ENCODE results near the gene BCL2L2. TPM values are rescaled to one million over a fixed set of nuclear protein-coding genes. Genes with fewer than 3 reads are reported as not detected.

BCL2L2 gene
- total RNA-seq, 1 experiment from 2014 or later = 21.3 TPM

GRCh38 chr14:23284654-23285529 lies 21.7 kb upstream of the BCL2L2 start:
- intact Hi-C loops (cut with micrococcal nuclease; ENCODE audit: unreplicated experiment) = no loop called here
- no peak for TF ChIP-seq CTCF (IDR thresholded peaks at IDR 0.05; ENCODE audit: unreplicated experiment)
- TSS peak; percentile 44 for BruUV-seq (replicated peaks)
- CTCF ChIA-PET = interaction anchor here (0.7 to 1.4 kb wide), 2 partner anchors 17 to 326 kb away, joined by 4 to 7 read pairs; partner anchors contain the start of gene PPP1R3E
- Mint-ChIP-seq H3K36me3 (ENCODE audit: insufficient read depth, unreplicated experiment) (peaks cover 31% of the 10 kb centered on the region), H3K4me3 (ENCODE audit: low read depth, unreplicated experiment) (peak overlapping the region; percentile 79), H3K27me3 (ENCODE audit: unreplicated experiment) (no peaks in the 10 kb centered on the region), H3K4me1 (ENCODE audit: low read depth, unreplicated experiment) (peaks cover 9% of the 10 kb centered on the region), H3K27ac (ENCODE audit: unreplicated experiment) (no peak overlapping the region), H3K9me3 (ENCODE audit: low read depth, unreplicated experiment) (no peaks in the 10 kb centered on the region)
- no peak for DNase-seq

- no peaks in the 10 kb centered on the region for H3K9me3 Mint-ChIP-seq (ENCODE audit: low read depth, unreplicated experiment)
- H3K27ac Mint-ChIP-seq (ENCODE audit: unreplicated experiment) = peak overlapping the region; percentile 72
- intact Hi-C loops (cut with micrococcal nuclease; ENCODE audit: unreplicated experiment) = no loop called here
- H3K36me3 Mint-ChIP-seq (ENCODE audit: insufficient read depth, unreplicated experiment) = peaks cover 31% of the 10 kb centered on the region
- BruUV-seq (replicated peaks) = no TSS peak
- DNase-seq = no peak
- peaks cover 9% of the 10 kb centered on the region for H3K4me1 Mint-ChIP-seq (ENCODE audit: low read depth, unreplicated experiment)
- H3K4me3 Mint-ChIP-seq (ENCODE audit: low read depth, unreplicated experiment) = peak overlapping the region; percentile 79
- no peak for TF ChIP-seq CTCF (IDR thresholded peaks at IDR 0.05; ENCODE audit: unreplicated experiment)
- CTCF ChIA-PET = interaction anchor here (0.7 to 1.4 kb wide), 3 partner anchors 17 to 325 kb away, joined by 3 to 7 read pairs (median 4); partner anchors contain the start of genes BCL2L2 and PPP1R3E
- no peaks in the 10 kb centered on the region for H3K27me3 Mint-ChIP-seq (ENCODE audit: unreplicated experiment)
These were observed 21.1 kb upstream of the BCL2L2 start for GRCh38 chr14:23285530-23286019.

- TSS peak; percentile 96 for BruUV-seq (replicated peaks)
- H3K4me3 Mint-ChIP-seq (ENCODE audit: low read depth, unreplicated experiment) = peak within 1 kb of the TSS; percentile 79
- peak; percentile 98 for DNase-seq
- peaks cover 9% of the 10 kb centered on the region for H3K4me1 Mint-ChIP-seq (ENCODE audit: low read depth, unreplicated experiment)
- CTCF ChIA-PET = interaction anchor here (0.7 to 1.4 kb wide), 3 partner anchors 16 to 325 kb away, joined by 3 to 7 read pairs (median 4); partner anchors contain the start of genes BCL2L2 and PPP1R3E
- no peaks in the 10 kb centered on the region for H3K9me3 Mint-ChIP-seq (ENCODE audit: low read depth, unreplicated experiment)
- H3K27ac Mint-ChIP-seq (ENCODE audit: unreplicated experiment) = peak within 1 kb of the TSS; percentile 72
- H3K27me3 Mint-ChIP-seq (ENCODE audit: unreplicated experiment) = no peaks in the 10 kb centered on the region
- intact Hi-C loops (cut with micrococcal nuclease; ENCODE audit: unreplicated experiment) = no loop called here
- no peak for TF ChIP-seq CTCF (IDR thresholded peaks at IDR 0.05; ENCODE audit: unreplicated experiment)
- H3K36me3 Mint-ChIP-seq (ENCODE audit: insufficient read depth, unreplicated experiment) = peaks cover 31% of the 10 kb centered on the region
These were observed 20.4 kb upstream of the BCL2L2 start, which contains the start of gene HOMEZ for GRCh38 chr14:23286020-23286901. Gene HOMEZ (minus strand): TSS chr14:23286132. CDS start chr14:23285952, 180 bp downstream.

- H3K27me3 Mint-ChIP-seq (ENCODE audit: unreplicated experiment) = no peaks in the 10 kb centered on the region
- DNase-seq = no peak
- H3K27ac Mint-ChIP-seq (ENCODE audit: unreplicated experiment) = no peak overlapping the region
- H3K36me3 Mint-ChIP-seq (ENCODE audit: insufficient read depth, unreplicated experiment) = peaks cover 31% of the 10 kb centered on the region
- TF ChIP-seq CTCF (IDR thresholded peaks at IDR 0.05; ENCODE audit: unreplicated experiment) = no peak
- H3K4me1 Mint-ChIP-seq (ENCODE audit: low read depth, unreplicated experiment) = peaks cover 9% of the 10 kb centered on the region
- intact Hi-C loops (cut with micrococcal nuclease; ENCODE audit: unreplicated experiment) = no loop called here
- peak overlapping the region; percentile 79 for H3K4me3 Mint-ChIP-seq (ENCODE audit: low read depth, unreplicated experiment)
- BruUV-seq (replicated peaks) = no TSS peak
- no peaks in the 10 kb centered on the region for H3K9me3 Mint-ChIP-seq (ENCODE audit: low read depth, unreplicated experiment)
- CTCF ChIA-PET = no interaction called here
These were observed 19.6 kb upstream of the BCL2L2 start for GRCh38 chr14:23286902-23287479.
